AML-193 (cell line): ENCODE data around the gene NR1H2.
"Not testable (repeated sequence)": the region's sequence is repeated elsewhere in the genome, so short reads cannot be mapped to it uniquely, and the experiment has no call there.

Experiments
- DNase-seq, 2 experiments: peaks; one replicate each; lab custom pipeline; 2025; lab: John Stamatoyannopoulos, UW

Gene NR1H2

GRCh38 chr19:50347089-50347581 is 29.1 kb upstream of the NR1H2 start:
- not testable (repeated sequence) for DNase-seq

DNA sequence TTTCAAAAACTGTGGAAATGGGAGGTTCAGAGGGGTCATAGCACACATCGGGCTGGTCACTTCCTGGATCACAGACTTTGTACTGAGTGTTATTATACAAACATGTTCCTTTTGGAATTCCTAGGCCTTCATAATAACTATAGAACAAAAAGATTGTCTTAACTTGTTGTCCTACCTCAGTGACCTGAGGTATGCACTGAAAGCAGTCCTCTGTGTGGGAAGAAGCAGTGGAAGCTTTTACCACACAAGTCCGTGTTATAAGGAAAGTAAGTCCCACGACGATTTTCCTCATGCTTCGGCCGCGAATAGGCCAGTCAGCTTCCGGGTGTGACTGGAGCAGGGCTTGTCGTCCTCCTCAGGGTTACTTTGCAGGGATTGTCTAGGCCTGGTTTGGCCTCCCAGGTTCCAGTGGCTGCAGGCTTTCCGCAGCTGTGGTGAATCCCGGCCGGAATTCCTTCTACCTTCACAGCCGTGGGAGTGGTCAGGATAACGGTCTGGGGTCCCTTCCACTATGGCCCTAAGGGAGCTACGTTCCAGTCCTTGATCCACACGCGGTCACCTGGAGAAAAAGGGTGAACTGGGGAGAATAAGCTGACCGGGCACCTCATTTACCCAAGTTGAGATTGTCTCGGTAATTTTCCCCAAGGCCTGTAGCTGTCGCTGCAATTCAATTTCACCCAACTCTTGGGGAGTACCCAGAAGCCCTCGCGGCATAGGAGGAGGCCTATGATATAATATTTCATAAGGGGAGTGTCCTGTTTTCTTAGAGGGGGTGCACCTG is 26.8 kb upstream of the NR1H2 start:
- no peak for DNase-seq

GRCh38 chr19:50352242-50352641 is 24.0 kb upstream of the NR1H2 start:
- no peak for DNase-seq

DNA sequence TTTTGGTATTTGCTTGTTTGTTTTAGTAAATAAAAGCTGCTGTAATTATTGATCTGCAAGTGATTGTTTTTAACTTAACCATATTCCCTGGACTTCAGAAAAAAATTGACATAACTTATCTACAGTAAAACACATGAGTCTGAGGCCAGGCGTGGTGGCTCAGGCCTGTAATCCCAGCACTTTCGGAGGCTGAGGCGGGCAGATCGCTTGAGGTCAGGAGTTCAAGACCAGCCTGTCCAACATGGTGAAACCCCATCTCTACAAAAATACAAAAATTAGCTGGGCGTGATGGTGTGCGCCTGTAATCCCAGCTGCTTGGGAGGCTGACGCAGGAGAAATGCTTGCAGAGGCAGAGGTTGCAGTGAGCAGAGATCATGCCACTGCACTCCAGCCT is 22.8 kb upstream of the NR1H2 start:
- not testable (repeated sequence) for DNase-seq

- DNase-seq, result no peak
Measured at GRCh38 chr19:50356691-50357177, 19.5 kb upstream of the NR1H2 start.

DNA sequence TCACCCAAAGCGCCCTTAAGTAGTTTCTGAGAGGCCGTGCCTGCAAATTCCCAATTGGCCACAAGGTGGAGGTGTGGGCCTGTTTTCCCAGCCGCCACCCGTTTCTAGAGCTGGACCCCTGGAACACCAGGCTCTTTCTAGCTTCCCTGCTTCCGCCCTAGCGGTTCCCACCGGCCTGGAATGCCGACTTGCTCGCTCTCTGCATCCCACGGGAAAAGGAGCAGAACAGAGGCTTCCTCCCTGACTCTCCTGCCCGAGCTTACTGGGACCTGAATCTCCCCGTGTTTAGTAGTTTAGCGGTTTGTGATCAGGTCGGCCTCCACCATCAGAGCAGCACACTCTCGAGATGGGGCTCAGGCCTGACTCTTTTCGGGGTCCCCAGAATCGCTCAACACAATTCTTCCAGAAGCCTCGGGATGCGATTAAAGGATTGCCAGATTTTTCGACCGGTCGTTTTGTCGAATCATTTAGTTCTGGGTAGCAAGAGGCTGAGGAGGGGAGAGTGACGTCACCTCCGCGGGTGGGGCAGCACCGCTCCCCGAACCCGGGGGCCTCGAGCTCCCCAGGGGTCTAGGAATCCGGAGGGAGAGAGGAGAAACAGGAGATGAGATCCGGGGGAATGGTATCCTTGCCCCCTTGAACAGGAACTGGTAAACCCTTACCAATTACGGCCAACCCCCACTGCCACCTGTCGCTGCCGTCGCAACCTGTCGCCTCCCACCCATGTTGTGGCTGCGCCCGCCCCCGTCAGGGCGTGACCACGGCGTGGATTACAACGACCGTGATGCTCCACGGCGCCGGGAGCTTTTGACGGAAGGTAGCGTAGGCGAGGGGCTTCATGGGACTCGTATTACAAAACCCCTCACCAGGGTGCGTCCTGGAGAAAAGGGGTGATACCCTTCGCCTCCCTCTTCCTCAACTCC is 18.8 kb upstream of the NR1H2 start:
- peak; percentile 12 to 21 for DNase-seq

DNA sequence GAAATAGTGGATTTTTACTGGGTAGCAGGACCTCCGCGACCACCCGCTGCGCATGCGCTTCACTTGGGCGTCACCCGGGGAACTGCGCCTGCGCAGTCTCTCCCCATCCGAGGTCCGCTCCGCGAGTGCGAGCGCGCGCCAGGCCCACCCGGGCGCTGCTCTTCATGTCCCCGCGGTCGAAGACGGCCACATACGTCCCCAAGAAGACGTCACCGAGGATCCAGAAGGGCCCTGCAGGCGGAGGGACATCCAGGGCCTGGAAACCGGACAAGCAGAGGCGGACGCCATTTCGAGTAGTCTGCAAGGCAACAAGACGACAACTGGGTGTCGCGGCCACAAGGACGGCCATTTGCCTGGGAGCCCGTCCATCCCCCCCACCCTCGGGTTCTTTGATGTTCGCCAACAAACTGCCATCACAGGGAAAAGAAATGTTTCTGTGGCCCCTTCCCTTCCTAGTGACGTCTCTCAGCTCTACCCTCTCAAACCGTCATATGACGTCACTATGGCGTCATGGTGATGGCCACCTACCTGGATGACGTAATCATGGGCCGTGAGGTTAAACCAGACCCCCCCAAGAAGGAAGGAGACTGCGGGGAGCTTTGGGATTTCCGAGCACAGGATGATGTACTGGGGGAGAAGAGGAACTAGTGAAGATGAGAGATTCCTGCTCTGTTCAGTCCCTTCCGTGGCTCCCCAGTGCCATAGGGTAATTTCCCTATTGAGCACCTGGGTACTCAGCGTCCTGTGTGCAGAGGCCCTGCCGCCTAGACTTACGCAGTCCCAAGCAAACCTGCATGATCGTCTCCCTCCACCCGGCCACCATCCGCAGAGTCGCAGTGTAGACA is 17.6 kb upstream of the NR1H2 start:
- DNase-seq, result no peak

- no peak for DNase-seq
Measured at GRCh38 chr19:50359328-50359818, 16.9 kb upstream of the NR1H2 start.

GRCh38 chr19:50361290-50362029 is 14.8 kb upstream of the NR1H2 start:
- DNase-seq, result no peak

DNA sequence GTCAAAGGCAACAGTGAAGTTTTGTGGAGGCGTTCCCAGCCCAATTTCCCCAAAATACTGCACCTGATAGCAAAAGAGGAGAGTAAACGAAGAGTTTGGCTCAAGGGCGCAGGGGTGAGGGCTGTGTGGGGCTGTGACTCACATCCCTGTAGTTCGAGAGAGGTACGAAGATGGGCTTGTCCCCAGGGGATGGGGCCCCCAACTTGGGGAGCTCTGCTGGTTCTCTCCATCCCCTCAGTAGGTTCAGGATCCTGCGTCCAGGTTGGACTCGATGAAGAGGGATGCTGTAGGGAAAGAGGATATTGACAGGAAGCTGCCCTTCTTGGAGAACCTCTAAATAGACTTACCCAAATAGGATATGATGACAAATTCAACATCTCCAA is 14.2 kb upstream of the NR1H2 start:
- no peak for DNase-seq

- no peak for DNase-seq
Measured at GRCh38 chr19:50362656-50363424, 13.4 kb upstream of the NR1H2 start.

DNA sequence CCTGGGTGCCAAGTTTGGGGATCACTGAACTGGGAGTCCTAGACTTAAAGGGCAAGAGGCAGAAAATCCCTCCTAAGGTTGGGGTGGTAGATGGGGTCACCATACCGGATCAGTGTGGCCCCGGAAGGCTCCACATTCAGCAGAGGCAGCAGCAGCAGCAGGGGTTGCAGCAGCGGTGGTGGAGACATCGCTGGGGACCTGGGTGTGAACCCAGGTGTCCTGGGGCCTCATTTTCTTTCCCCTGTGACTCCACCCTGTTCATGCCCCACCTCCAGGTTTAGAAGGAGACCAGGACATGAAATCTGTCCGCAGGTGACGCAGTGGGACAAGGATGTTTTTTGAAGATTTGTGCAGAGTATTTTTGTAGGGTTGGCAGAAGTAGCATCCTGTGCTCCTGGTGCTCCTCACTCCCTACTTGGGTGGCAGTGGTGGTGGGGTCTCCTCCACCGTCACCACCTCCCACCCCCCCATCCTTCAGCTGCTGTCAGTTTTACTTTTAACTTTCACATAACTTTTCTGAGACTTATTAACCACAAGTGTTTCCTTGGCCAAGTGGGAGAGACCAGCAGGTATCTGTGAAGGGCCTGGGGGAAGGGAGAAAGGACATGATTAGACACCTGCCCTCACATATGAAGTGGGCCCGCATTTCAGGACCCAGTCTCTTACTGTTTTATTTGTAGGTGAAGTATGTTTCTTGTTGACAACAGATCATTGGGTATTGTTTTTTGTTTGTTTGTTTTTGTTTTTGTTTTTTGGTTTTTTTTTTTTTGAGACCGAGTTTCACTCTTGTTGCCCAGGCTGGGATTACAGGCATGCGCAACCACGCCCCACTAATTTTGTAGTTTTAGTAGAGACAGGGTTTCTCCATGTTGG is 10.6 kb upstream of the NR1H2 start, which contains the start of gene NAPSA:
TSS of gene NAPSA (minus strand) at position 206 of the 873 bp plus-strand sequence. CDS start at position 188, 18 bp downstream.
- DNase-seq, result no peak

GRCh38 chr19:50368649-50369570 is 7.3 kb upstream of the NR1H2 start:
- DNase-seq, result peak; percentile 80 to 90

DNA sequence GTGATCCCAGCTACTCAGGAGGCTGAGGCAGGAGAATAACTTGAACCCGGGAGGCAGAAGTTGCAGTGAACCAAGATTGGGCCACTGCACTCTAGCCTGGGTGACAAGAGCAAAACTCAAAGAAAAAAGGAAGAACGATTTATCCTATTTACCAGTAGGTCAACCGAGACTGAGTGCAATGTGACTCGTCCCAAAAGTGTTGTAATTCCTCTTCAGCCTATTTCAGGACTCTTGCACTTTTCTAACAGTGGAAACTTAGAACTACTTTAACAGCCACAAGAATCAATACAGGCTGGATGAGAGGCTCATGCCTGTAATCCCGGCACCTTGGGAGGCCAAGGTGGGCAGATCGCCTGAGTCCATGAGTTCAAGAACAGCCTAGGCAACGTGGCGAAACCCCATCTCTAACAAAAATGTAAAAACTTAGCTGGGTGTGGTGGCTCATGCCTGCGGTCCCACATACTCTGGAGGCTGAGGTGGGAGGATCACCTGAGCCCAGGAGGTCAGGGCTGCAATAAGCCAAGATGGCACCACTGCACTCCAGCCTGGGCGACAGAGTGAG is 4.3 kb upstream of the NR1H2 start:
- DNase-seq, result peak; percentile 1 to 36

DNA sequence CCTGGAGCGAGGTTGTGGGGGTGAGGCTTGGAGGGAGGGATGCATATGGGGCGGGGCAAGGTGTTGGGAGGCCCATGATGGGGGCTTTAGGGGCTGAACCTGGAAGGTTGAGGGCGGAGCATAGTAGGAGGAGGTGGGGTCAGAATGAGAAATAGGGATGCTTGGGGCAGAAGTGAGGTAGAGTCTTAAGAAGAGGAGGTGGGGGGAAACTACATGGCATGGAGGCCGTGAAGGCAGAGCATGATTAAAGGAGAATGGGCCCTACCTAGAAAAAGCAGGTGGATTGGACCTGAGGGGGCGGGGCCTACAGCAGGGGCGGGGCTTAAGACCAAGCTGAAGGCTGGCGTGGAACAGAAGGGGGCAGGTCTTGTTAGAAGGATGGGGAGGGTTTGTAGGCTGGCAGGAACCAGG is 799 bp downstream of the NR1H2 start:
- no peak for DNase-seq

DNA sequence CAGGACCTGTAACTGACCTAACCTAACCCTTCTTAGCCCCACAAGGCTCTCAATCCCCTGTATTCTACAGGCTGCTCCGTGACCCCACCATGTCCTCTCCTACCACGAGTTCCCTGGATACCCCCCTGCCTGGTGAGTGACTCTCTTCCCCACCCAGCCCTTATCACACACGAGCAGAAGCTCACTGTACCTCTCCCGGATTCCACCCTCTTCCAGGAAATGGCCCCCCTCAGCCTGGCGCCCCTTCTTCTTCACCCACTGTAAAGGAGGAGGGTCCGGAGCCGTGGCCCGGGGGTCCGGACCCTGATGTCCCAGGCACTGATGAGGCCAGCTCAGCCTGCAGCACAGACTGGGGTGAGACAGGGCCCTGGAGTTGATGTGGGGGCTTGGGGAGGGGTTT is 1.3 kb downstream of the NR1H2 start:
- no peak for DNase-seq

GRCh38 chr19:50378169-50378862 is 2.1 kb downstream of the NR1H2 start:
- no peak for DNase-seq
